Measurements from ENCODE around the gene ACVR2B. TPM values are rescaled to one million over a fixed set of nuclear protein-coding genes. Genes with fewer than 3 reads are reported as not detected.
A peak's percentile ranks its signal among the peaks of the same experiment; 100 is the strongest.

ACVR2B gene
- total RNA-seq, 1 donor from 2014 or later = 8.0 TPM

DNA sequence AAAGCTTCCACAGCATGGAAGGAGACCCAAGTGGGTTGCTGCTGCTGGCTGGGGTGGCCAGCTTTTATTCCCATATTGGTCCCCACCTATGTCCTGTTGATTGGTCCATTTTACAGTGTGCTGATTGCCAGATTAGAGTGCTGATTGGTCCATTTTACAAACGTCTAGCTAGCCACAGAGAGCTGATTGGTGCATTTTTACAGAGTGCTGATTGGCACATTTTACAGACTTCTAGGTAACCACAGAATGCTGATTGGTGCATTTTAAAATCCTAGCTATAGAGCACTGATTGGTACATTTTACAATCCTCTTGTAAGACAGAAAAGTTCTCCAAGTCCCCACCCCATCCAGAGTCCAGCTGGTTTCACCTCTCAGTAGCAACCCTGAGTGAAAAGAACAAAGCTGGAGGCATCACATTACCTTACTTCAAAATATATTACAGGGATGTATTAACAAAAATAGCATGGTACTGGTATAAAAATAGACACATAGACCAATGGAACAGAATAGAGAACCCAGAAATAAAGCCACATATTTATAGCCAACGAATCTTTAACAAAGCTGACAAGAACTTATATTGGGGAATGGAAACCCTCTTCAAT is 7.5 kb upstream of the ACVR2B start:
- TF ChIP-seq, protein P1, sequence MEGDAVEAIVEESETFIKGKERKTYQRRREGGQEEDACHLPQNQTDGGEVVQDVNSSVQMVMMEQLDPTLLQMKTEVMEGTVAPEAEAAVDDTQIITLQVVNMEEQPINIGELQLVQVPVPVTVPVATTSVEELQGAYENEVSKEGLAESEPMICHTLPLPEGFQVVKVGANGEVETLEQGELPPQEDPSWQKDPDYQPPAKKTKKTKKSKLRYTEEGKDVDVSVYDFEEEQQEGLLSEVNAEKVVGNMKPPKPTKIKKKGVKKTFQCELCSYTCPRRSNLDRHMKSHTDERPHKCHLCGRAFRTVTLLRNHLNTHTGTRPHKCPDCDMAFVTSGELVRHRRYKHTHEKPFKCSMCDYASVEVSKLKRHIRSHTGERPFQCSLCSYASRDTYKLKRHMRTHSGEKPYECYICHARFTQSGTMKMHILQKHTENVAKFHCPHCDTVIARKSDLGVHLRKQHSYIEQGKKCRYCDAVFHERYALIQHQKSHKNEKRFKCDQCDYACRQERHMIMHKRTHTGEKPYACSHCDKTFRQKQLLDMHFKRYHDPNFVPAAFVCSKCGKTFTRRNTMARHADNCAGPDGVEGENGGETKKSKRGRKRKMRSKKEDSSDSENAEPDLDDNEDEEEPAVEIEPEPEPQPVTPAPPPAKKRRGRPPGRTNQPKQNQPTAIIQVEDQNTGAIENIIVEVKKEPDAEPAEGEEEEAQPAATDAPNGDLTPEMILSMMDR (conservative IDR thresholded peaks at IDR 0.05; ENCODE audit: low read depth, low read length) = no peak

DNA sequence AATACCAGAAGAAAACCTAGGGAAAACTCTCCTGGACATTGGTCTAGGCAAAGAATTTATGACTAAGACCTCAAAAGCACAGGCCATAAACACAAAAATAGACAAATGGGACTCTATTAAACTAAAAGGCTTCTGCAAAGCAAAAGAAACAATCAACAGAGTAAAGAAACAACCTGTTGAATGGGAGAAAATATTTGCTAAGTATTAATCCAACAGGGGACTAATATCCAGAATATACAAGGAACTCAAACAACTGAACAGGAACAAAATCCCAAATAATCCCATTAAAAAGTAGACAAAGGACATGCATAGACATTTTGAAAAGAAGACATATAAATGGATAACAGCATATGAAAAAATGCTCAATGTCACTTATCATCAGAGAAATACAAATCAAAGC is 6.9 kb upstream of the ACVR2B start:
- DNase-seq (ENCODE audit: low read depth) = no peak
- H3K4me3 ChIP-seq (ENCODE audit: low read depth, low read length) = no peak overlapping the region
- TF ChIP-seq, protein P1 (conservative IDR thresholded peaks at IDR 0.05; ENCODE audit: low read depth, low read length) = no peak

More for the DNA sequence above, 7.5 kb upstream of the ACVR2B start:
- no peak for DNase-seq (ENCODE audit: low read depth)
- no peak overlapping the region for H3K4me3 ChIP-seq (ENCODE audit: low read depth, low read length)

DNA sequence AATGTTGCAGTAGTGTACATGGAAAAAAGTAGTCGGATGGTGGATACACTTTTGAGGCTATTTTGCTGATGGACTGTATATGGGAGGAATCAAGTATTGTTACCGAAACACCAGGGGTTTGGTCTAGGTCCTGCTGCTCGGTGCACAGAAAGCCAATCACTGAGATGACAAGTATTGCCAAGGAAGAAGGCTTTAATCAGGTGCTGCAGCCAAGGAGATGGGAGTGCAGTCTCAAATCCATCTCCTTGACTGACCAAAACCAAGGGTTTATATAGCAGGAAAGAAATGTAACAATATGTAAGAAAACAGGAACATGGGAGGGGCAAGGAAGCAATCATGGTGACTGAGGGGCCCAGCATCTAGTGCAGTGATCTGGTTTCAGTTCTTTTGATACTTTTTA is 2.8 kb upstream of the ACVR2B start:
- H3K4me3 ChIP-seq (ENCODE audit: low read depth, low read length) = no peak overlapping the region
- no peak for DNase-seq (ENCODE audit: low read depth)
- TF ChIP-seq, protein P1 (conservative IDR thresholded peaks at IDR 0.05; ENCODE audit: low read depth, low read length) = no peak

DNA sequence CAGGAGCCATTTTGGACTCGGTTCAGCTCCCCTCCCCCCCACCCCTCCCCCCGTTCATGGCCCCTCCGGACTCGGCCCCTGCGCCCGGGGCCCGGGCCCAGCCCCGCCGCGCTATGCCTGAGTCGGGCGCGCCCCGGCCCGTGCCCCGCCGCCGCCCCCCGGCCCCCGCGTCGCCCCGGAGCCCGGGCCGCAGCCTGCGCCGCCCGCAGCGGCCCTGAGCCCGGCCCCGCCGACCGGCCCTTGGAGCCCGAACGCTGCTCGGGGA is 155 bp downstream of the ACVR2B start:
- TF ChIP-seq, protein P1 (conservative IDR thresholded peaks at IDR 0.05; ENCODE audit: low read depth, low read length) = no peak
- no peak for DNase-seq (ENCODE audit: low read depth)
- H3K4me3 ChIP-seq (ENCODE audit: low read depth, low read length) = peak overlapping the region; percentile 72

DNA sequence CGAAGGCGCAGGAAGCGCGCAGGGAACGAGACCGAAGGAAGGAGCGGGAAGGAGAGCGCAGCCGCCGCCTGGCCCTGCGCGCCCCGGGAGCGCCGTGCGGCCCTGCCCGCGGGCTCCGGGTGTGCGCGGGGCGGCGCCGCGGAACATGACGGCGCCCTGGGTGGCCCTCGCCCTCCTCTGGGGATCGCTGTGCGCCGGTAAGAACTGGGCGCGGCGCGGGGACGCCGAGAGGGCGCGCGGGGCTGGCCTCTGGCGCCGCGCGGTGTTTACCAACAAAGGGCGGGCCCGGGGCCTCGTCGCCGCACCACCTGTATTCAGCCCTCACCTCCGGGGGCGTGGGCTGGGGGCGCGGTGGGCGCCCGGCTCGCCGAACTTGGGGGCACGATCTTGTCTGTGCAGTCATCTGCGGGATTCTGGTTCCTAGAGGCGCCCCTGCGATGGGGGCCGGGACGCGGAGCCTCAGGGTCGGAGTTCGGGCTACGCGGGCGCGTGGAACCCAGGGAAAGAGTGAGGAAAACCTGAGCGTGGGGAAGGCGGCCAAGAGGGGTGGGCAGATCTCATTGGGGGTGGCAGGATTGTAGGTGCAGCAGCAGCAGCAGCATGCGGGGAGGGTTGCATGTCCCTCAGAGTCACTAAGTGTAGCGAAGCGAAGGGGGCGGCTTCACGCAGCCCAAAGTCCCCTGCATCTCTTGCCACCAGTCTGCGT is 641 bp downstream of the ACVR2B start:
- peak overlapping the region; percentile 72 for H3K4me3 ChIP-seq (ENCODE audit: low read depth, low read length)
- no peak for DNase-seq (ENCODE audit: low read depth)
- TF ChIP-seq, protein P1 (conservative IDR thresholded peaks at IDR 0.05; ENCODE audit: low read depth, low read length) = no peak

DNA sequence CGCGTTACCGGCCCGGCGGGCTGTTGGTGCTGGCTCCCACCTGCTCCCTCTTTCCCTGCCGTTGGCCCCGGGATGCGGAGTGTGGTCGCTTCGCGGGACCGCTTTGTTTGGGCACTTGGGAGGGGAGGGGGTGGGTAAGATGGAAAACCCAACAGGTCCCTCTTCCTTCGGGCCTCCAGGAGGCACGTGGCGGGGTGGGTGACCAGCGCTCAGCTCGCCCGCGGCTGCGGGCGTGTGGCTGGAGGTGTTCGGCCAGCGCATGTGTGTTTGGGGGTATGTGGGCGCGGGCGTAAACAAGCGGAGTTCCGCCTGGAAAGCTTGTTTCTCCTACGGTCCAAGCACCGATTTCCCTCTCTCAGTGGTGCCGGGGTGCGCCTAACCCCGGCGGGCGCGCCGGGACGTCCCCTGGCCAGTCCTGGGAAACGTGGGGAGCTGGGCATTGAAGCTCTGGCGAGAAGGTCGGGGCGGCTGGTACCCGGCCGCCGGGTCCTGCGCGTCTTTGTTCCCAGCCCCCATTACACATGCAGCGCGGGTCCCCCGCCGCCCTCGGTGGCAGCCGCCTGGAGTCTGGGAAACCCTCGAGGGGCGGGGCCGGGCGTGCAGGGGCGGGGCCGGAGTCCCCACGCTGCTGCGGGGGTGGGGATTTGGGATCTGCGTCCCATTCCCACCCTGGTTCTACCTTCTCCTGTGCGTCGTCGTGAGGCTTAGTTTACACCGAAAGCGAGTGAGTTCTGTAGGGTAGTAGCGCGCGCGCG is 1.4 kb downstream of the ACVR2B start:
- TF ChIP-seq, protein P1 (conservative IDR thresholded peaks at IDR 0.05; ENCODE audit: low read depth, low read length) = no peak
- no peak for DNase-seq (ENCODE audit: low read depth)
- H3K4me3 ChIP-seq (ENCODE audit: low read depth, low read length) = peak overlapping the region; percentile 72

Measured in epithelial cell of proximal tubule (primary cell).